GM12875 (cell line): ENCODE results near the gene KRTCAP2.

Experiments used
- H3K4me3 ChIP-seq: one replicate; pipeline ENCODE4 v1.5.1; 2011; ENCODE audit warnings: low read depth, low read length, control low read depth
- CTCF ChIP-seq: IDR thresholded peaks from 2 replicates; pipeline ENCODE4 v1.5.1; 2011; ENCODE audit warnings: low read depth, mild to moderate bottlenecking, control low read depth, inconsistent platforms, low read length, moderate library complexity, borderline replicate concordance; ENCODE audit not compliant: insufficient read depth

KRTCAP2 gene

GRCh38 chr1:155184835-155185782 lies 12.0 kb upstream of the KRTCAP2 start:
- TF ChIP-seq CTCF: peak; percentile 32; the same call in 1 of the 2 replicates
- H3K4me3 ChIP-seq: no peak overlapping the region

- H3K4me3 ChIP-seq: no peak overlapping the region
- no peak for TF ChIP-seq CTCF
These were observed 11.3 kb upstream of the KRTCAP2 start for GRCh38 chr1:155184351-155184811.

DNA sequence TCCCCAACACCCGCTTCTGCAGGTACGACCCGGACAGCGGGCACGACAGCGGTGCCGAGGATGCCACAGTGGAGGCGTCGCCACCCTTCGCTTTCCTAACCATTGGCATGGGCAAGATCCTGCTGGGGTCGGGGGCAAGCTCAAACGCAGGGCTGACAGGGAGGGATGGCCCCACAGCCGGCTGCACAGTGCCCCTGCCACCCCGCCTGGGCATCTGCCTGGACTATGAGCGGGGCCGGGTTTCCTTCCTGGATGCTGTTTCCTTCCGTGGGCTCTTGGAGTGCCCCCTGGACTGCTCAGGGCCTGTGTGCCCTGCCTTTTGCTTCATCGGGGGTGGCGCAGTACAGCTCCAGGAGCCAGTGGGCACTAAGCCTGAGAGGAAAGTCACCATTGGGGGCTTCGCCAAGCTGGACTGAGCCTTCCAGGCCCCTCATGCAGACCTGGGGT lies 10.7 kb upstream of the KRTCAP2 start:
- no peak overlapping the region for H3K4me3 ChIP-seq
- no peak for TF ChIP-seq CTCF

GRCh38 chr1:155182052-155182550 lies 9.0 kb upstream of the KRTCAP2 start:
- TF ChIP-seq CTCF: no peak

GRCh38 chr1:155181371-155182051 lies 8.4 kb upstream of the KRTCAP2 start:
- no peak overlapping the region for H3K4me3 ChIP-seq
- no peak for TF ChIP-seq CTCF

More at GRCh38 chr1:155182052-155182550, 9.0 kb upstream of the KRTCAP2 start:
- H3K4me3 ChIP-seq: no peak overlapping the region

DNA sequence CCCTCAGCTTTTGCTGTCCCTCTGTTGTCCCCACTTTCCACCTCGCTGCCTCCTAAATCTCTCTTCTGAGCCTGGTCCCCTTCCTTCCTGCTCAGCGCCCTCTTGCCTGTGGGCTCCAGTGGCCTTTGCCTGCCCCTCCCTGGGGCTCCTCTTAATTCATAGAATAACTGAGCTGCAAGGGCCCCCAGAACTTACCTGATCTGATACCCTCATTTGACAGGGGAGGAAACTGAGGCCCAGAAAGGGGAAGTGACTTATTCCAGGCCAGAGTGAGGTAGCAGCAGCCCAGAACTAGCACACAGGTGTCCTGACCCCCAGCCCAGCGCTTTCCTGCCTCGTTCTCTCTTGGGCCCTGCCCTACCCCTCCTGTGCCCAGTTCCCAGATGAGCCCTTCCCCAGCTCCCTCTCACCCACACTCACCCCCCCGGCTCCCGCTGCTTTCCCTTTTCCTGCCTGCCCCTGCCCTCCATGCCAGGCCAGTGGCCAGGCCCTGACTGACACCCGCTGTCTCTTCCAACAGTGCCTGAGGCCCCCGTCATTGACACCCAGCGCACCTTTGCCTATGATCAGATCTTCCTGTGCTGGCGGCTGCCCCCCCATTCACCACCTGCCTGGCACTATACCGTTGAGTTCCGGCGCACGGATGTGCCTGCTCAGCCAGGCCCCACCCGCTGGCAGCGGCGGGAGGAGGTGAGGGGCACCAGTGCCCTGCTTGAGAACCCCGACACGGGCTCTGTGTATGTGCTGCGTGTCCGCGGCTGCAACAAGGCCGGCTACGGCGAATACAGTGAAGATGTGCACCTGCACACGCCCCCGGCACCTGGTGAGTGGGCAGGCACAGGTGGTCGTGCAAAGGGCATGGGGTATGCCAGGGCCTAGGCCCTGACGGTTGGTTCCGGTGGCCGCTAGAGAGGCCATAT lies 6.3 kb upstream of the KRTCAP2 start:
- TF ChIP-seq CTCF: no peak
- no peak overlapping the region for H3K4me3 ChIP-seq
